Neutrophil (primary cell): Measurements from ENCODE around the gene CLCN3.

Experiments used
- H3K27ac ChIP-seq: fragments of 200-600 bp; sonication (generic); 2 replicates; pipeline ENCODE4 v1.5.1; 2016; ENCODE audit warnings: mild to moderate bottlenecking, moderate library complexity
- H3K27me3 ChIP-seq: fragments of 200-600 bp; sonication (generic); 2 replicates; pipeline ENCODE4 v1.6.0; 2016; ENCODE audit warnings: mild to moderate bottlenecking
- H3K36me3 ChIP-seq: fragments of 200-600 bp; sonication (generic); 2 replicates; pipeline ENCODE4 v1.5.1; 2017
- H3K4me1 ChIP-seq, 2 experiments: fragments of 200-600 bp in 1 of 2; sonication (generic) in 1 of 2; 1 replicate in 1 of 2; 2 replicates in 1 of 2; pipeline versions ENCODE4 v1.5.1 to v1.6.1; 2013 to 2016; ENCODE audit warnings: low read depth in 1 of 2, low read length in 1 of 2, mild to moderate bottlenecking in 1 of 2, moderate library complexity in 1 of 2; ENCODE audit not compliant: control insufficient read depth in 1 of 2, insufficient read depth in 1 of 2
- H3K4me3 ChIP-seq, 2 experiments: fragments of 200-600 bp in 1 of 2; sonication (generic) in 1 of 2; 1 replicate in 1 of 2; 2 replicates in 1 of 2; pipeline ENCODE4 v1.5.1; 2013 to 2016; ENCODE audit warnings: low read depth in 1 of 2, low read length in 1 of 2, mild to moderate bottlenecking in 1 of 2, moderate library complexity in 1 of 2
- H3K9me3 ChIP-seq: fragments of 200-600 bp; sonication (generic); 2 replicates; pipeline ENCODE4 v1.5.1; 2016
- TF ChIP-seq, protein P1 (sequence below): fragments of 200-600 bp; sonication (generic); IDR thresholded peaks from 2 replicates; pipeline ENCODE4 v1.5.1; 2016; ENCODE audit warnings: antibody characterized with exemption

The CLCN3 gene

DNA sequence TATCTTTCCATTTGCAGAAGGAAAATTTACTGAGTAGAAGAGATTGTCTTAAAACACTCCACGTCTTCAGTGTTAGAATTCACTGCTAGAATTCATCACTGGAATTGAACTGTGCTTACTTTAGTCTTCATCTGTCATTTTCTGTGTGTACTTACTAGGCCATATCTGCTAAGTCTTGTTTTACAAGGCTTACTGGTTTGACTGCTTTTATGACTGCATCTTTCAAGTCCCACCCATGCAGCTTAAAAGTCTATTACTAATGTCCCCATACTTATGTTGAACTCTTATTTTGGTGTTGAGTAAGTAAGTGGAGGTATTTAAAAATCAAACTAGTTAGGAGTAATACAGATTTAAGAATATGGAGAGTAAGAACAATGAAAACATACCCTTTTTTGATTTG, 14.6 kb downstream of the CLCN3 start:
- Histone ChIP-seq H3K27ac (no peak overlapping the region), H3K4me3 (no peak overlapping the region), H3K36me3 (peaks cover 21% of the 10 kb centered on the region), H3K9me3 (no peaks in the 10 kb centered on the region), H3K27me3 (no peaks in the 10 kb centered on the region), H3K4me1 (no peaks in the 10 kb centered on the region)
- TF ChIP-seq, protein P1, sequence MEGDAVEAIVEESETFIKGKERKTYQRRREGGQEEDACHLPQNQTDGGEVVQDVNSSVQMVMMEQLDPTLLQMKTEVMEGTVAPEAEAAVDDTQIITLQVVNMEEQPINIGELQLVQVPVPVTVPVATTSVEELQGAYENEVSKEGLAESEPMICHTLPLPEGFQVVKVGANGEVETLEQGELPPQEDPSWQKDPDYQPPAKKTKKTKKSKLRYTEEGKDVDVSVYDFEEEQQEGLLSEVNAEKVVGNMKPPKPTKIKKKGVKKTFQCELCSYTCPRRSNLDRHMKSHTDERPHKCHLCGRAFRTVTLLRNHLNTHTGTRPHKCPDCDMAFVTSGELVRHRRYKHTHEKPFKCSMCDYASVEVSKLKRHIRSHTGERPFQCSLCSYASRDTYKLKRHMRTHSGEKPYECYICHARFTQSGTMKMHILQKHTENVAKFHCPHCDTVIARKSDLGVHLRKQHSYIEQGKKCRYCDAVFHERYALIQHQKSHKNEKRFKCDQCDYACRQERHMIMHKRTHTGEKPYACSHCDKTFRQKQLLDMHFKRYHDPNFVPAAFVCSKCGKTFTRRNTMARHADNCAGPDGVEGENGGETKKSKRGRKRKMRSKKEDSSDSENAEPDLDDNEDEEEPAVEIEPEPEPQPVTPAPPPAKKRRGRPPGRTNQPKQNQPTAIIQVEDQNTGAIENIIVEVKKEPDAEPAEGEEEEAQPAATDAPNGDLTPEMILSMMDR: no peak

DNA sequence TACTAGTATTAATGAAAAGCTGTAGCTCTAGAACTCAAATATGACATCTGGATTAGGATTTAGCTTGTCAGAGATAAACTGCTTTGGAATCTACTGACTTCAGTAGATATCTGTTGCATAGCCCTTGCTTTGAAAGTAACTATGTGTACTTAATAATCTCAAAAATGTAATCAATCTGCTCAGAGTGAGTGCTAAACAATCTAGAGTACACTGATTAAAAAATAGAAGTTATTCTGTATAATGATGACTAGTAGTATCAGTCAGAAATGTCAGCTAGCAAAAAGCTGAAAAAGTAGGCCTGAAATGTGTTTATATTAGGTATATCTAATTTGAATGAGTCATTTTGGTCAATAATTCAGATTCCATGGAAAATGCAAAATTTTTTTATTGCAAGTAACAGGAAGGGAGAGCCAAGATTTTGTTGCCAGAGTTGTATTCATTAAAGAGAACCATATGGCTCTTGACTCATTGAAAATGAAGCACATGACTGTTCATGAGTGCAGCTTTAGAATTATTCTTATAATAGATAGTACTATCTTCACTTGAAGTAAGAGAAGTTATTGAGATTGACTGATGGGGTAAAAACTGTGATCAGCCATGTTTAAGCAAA, 20.0 kb downstream of the CLCN3 start:
- Histone ChIP-seq H3K27me3 (no peaks in the 10 kb centered on the region), H3K4me3 (no peak overlapping the region), H3K4me1 (no peaks in the 10 kb centered on the region), H3K27ac (no peak overlapping the region), H3K36me3 (peaks cover 23% of the 10 kb centered on the region), H3K9me3 (no peaks in the 10 kb centered on the region)
- TF ChIP-seq, protein P1: no peak

DNA sequence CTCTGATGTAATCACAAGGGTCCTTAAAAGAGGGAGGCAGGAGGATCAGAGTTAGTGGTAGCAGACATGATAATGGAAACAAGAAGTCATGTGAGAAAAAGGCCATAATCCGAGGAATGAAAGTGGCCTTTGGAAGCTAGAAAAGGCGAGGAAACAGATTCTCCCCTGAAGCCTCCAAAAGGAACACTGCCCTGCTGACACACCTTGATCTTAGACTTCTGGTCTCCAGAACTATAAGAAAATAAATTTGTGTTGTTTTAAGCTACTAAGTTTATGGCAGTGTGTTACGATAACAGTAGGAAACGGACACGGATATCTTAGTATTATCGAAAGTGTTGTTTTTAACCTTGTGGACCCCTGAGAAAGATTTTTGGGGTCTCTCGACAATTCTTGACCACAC, 24.4 kb downstream of the CLCN3 start:
- Histone ChIP-seq H3K27ac (no peak overlapping the region), H3K27me3 (no peaks in the 10 kb centered on the region), H3K9me3 (no peaks in the 10 kb centered on the region), H3K36me3 (peaks cover 4% of the 10 kb centered on the region), H3K4me3 (no peak overlapping the region), H3K4me1 (no peaks in the 10 kb centered on the region)
- TF ChIP-seq, protein P1: no peak

DNA sequence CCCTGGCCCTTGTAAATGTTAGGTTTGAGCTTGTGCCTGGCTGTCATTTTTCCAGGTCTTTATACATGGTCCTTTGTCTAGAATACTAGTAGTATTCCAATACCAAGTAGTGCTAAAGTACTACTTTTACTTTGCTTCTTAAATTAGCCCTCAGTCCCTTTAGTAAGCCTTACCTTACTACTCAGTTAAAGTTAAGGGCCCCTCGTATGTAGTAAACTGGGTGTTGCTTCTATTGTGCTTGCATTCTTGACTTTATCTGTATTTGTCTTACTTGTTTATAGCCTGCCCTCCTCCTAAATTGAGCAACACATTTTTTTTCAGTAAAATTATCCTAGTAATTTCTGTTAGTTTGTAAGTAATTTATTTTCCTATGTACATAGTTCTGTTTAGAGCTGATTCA, 25.2 kb downstream of the CLCN3 start:
- Histone ChIP-seq H3K4me1 (no peaks in the 10 kb centered on the region), H3K27ac (no peak overlapping the region)
- TF ChIP-seq, protein P1: no peak

DNA sequence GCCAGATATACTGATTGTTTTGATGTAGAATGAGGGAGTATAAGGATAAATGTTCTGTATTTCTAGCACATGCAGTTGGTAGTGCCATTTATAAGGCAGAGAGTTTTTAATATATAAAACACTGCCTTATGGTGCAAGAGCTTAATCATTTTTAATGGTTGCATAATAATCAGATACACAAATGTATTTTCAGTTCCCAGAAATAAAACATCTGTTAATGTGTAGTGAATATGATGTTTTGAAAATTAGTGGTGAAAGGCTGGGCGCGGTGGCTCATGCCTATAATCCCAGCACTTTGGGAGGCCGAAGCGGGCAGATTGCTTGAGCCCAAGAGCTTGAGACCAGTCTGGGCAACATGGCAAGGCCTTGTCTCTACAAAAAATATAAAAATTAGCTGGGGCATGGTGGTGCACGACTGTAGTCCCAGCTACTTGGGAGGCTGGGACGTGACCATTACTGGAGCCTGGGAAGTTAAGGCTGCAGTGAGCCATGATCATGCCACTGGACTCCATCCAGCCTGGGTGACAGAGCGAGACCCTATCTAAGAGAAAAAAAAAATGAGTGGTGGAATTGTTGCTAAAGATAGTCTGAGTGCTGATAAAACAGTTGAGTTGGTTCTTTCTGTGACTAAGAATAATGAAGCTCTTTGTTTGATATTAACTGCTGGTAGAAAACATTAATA, 29.3 kb downstream of the CLCN3 start:
- H3K27me3 ChIP-seq: no peaks in the 10 kb centered on the region
- H3K27ac ChIP-seq: no peak overlapping the region
- TF ChIP-seq, protein P1: no peak
- H3K9me3 ChIP-seq: no peaks in the 10 kb centered on the region
- H3K4me3 ChIP-seq: no peak overlapping the region
- peaks cover 3% of the 10 kb centered on the region in 2 experiments for H3K4me1 ChIP-seq
- no peaks in the 10 kb centered on the region for H3K36me3 ChIP-seq

More for the DNA sequence above, 25.2 kb downstream of the CLCN3 start:
- H3K4me3 ChIP-seq: no peak overlapping the region
- no peaks in the 10 kb centered on the region for H3K27me3 ChIP-seq
- H3K9me3 ChIP-seq: no peaks in the 10 kb centered on the region
- no peaks in the 10 kb centered on the region for H3K36me3 ChIP-seq
